Measurements from ENCODE around the gene NELFE.

DNA sequence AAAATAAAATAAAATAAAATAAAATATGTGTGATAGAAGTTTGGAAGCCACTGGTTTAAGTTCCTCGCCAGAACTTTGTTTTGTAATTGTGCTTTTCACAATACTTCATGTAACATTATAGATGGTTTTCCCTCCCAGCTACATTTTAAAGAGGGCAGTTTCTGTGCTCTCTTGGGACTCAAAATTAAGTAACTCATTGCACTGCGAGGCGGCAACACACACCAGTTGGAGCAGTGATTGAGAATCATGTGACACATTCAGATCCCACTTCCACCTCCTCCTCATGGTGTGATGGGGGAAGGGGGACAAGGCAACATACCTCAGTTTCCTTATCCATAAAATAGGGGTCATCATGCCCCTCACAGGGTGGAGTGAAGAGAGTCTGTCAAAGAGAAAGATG is 23.8 kb downstream of the NELFE start:
- TF ChIP-seq GATA2 (IDR thresholded peaks at IDR 0.05; ENCODE audit: low read depth, low read length) (no peak), GATA3 (IDR thresholded peaks at IDR 0.05; ENCODE audit: low read depth, low read length) (no peak)

Data from SH-SY5Y (cell line).